ENCODE data around the gene RGS6.

Gene RGS6

GRCh38 chr14:72607386-72608130 is 675.3 kb downstream of the RGS6 start:
- TF ChIP-seq TAF1 (IDR thresholded peaks at IDR 0.05; ENCODE audit: borderline replicate concordance, low read depth, low read length) (no peak), POLR2AphosphoS5 (IDR thresholded peaks at IDR 0.05; ENCODE audit: low read depth, low read length) (no peak), POLR2A (IDR thresholded peaks at IDR 0.05; ENCODE audit: low read depth, low read length) (no peak)
- DNase-seq (ENCODE audit: insufficient read length) (no peak), FAIRE-seq (peak; percentile 27)

- no peak for FAIRE-seq
- no peak for DNase-seq (ENCODE audit: insufficient read length)
- TF ChIP-seq POLR2A (IDR thresholded peaks at IDR 0.05; ENCODE audit: low read depth, low read length) = no peak
- no peak for TF ChIP-seq POLR2AphosphoS5 (IDR thresholded peaks at IDR 0.05; ENCODE audit: low read depth, low read length)
- TF ChIP-seq TAF1 (IDR thresholded peaks at IDR 0.05; ENCODE audit: borderline replicate concordance, low read depth, low read length) = no peak
These were observed 676.4 kb downstream of the RGS6 start for GRCh38 chr14:72608391-72609204.

- FAIRE-seq (no peak), DNase-seq (ENCODE audit: insufficient read length) (no peak)
- TF ChIP-seq POLR2A (IDR thresholded peaks at IDR 0.05; ENCODE audit: low read depth, low read length) (no peak), POLR2AphosphoS5 (IDR thresholded peaks at IDR 0.05; ENCODE audit: low read depth, low read length) (no peak), TAF1 (IDR thresholded peaks at IDR 0.05; ENCODE audit: borderline replicate concordance, low read depth, low read length) (no peak)
These were observed 677.1 kb downstream of the RGS6 start for GRCh38 chr14:72609205-72609916.

- no peak for DNase-seq (ENCODE audit: insufficient read length)
- FAIRE-seq = no peak
- TF ChIP-seq POLR2AphosphoS5 (IDR thresholded peaks at IDR 0.05; ENCODE audit: low read depth, low read length) = no peak
- TF ChIP-seq POLR2A (IDR thresholded peaks at IDR 0.05; ENCODE audit: low read depth, low read length) = no peak
- no peak for TF ChIP-seq TAF1 (IDR thresholded peaks at IDR 0.05; ENCODE audit: borderline replicate concordance, low read depth, low read length)
These were observed 678.0 kb downstream of the RGS6 start for GRCh38 chr14:72610096-72610830.

- FAIRE-seq (no peak), DNase-seq (ENCODE audit: insufficient read length) (no peak)
- no peak for TF ChIP-seq TAF1 (IDR thresholded peaks at IDR 0.05; ENCODE audit: borderline replicate concordance, low read depth, low read length)
- TF ChIP-seq POLR2AphosphoS5 (IDR thresholded peaks at IDR 0.05; ENCODE audit: low read depth, low read length) = no peak
- no peak for TF ChIP-seq POLR2A (IDR thresholded peaks at IDR 0.05; ENCODE audit: low read depth, low read length)
These were observed 678.6 kb downstream of the RGS6 start for GRCh38 chr14:72610831-72611200.

- DNase-seq (ENCODE audit: insufficient read length) = no peak
- TF ChIP-seq POLR2A (IDR thresholded peaks at IDR 0.05; ENCODE audit: low read depth, low read length) (no peak), POLR2AphosphoS5 (IDR thresholded peaks at IDR 0.05; ENCODE audit: low read depth, low read length) (no peak), TAF1 (IDR thresholded peaks at IDR 0.05; ENCODE audit: borderline replicate concordance, low read depth, low read length) (no peak)
- no peak for FAIRE-seq
These were observed 679.3 kb downstream of the RGS6 start for GRCh38 chr14:72611506-72611905.

GRCh38 chr14:72612041-72612440 is 679.8 kb downstream of the RGS6 start:
- no peak for FAIRE-seq
- DNase-seq (ENCODE audit: insufficient read length) = no peak
- TF ChIP-seq POLR2A (IDR thresholded peaks at IDR 0.05; ENCODE audit: low read depth, low read length) (no peak), POLR2AphosphoS5 (IDR thresholded peaks at IDR 0.05; ENCODE audit: low read depth, low read length) (no peak), TAF1 (IDR thresholded peaks at IDR 0.05; ENCODE audit: borderline replicate concordance, low read depth, low read length) (no peak)

- FAIRE-seq (no peak), DNase-seq (ENCODE audit: insufficient read length) (no peak)
These were observed 681.2 kb downstream of the RGS6 start for GRCh38 chr14:72613231-72613974.

GRCh38 chr14:72613975-72614319 is 681.7 kb downstream of the RGS6 start:
- DNase-seq (ENCODE audit: insufficient read length) = no peak
- FAIRE-seq = no peak
- TF ChIP-seq POLR2A (IDR thresholded peaks at IDR 0.05; ENCODE audit: low read depth, low read length) (no peak), POLR2AphosphoS5 (IDR thresholded peaks at IDR 0.05; ENCODE audit: low read depth, low read length) (no peak), TAF1 (IDR thresholded peaks at IDR 0.05; ENCODE audit: borderline replicate concordance, low read depth, low read length) (no peak)

More at GRCh38 chr14:72613231-72613974, 681.2 kb downstream of the RGS6 start:
- TF ChIP-seq TAF1 (IDR thresholded peaks at IDR 0.05; ENCODE audit: borderline replicate concordance, low read depth, low read length) (no peak), POLR2AphosphoS5 (IDR thresholded peaks at IDR 0.05; ENCODE audit: low read depth, low read length) (no peak), POLR2A (IDR thresholded peaks at IDR 0.05; ENCODE audit: low read depth, low read length) (no peak)

- DNase-seq (ENCODE audit: insufficient read length) = no peak
- TF ChIP-seq POLR2AphosphoS5 (IDR thresholded peaks at IDR 0.05; ENCODE audit: low read depth, low read length) (no peak), TAF1 (IDR thresholded peaks at IDR 0.05; ENCODE audit: borderline replicate concordance, low read depth, low read length) (no peak), POLR2A (IDR thresholded peaks at IDR 0.05; ENCODE audit: low read depth, low read length) (no peak)
- FAIRE-seq = no peak
These were observed 682.1 kb downstream of the RGS6 start for GRCh38 chr14:72614365-72614764.

Measured in GM12892 (cell line).